GM12874 (cell line): Measurements from ENCODE around the gene ANKRA2.

Experiments used
- CTCF ChIP-seq: IDR thresholded peaks from 2 replicates; pipeline ENCODE4 v1.5.1; 2011; ENCODE audit warnings: low read depth, mild to moderate bottlenecking, control low read depth, low read length, moderate library complexity; ENCODE audit not compliant: insufficient read depth

Gene ANKRA2

GRCh38 chr5:73532195-73532594 lies 33.2 kb downstream of the ANKRA2 start:
- no peak for TF ChIP-seq CTCF

GRCh38 chr5:73531356-73531755 lies 34.1 kb downstream of the ANKRA2 start:
- no peak for TF ChIP-seq CTCF

- no peak for TF ChIP-seq CTCF
Observed at GRCh38 chr5:73529081-73529480, 36.4 kb downstream of the ANKRA2 start.

- TF ChIP-seq CTCF, result no peak
Observed at GRCh38 chr5:73528248-73528647, 37.2 kb downstream of the ANKRA2 start.

- no peak for TF ChIP-seq CTCF
Observed at GRCh38 chr5:73525606-73526203, 39.7 kb downstream of the ANKRA2 start.

- no peak for TF ChIP-seq CTCF
Observed at GRCh38 chr5:73523861-73524260, 41.6 kb downstream of the ANKRA2 start.

- TF ChIP-seq CTCF, result no peak
Observed at GRCh38 chr5:73522989-73523388, 42.5 kb downstream of the ANKRA2 start.
